Endometrial microvascular endothelial cells (primary cell): ENCODE data around the gene ELFN2. TPM values are rescaled to one million over a fixed set of nuclear protein-coding genes. Genes with fewer than 3 reads are reported as not detected.

Experiments used
- in situ Hi-C: cut with HindIII; loops from 2 replicates; pipeline ENCODE4 v1.10.0; 2017; ENCODE audit warnings: low sequenced_read_pairs, low pct_unique_long_range_greater_than_20kb; ENCODE audit errors: inconsistent ontology term
- total RNA-seq: library from RNA; depleted of rRNA; stranded (reverse); fragments of >200 nt; gene quantifications from one replicate; pipeline ENCODE4 v1.2.3, GENCODE V29; 2015; ENCODE audit errors: inconsistent ontology term

Gene ELFN2
- total RNA-seq, 1 donor from 2014 or later: 4.3 TPM

DNA sequence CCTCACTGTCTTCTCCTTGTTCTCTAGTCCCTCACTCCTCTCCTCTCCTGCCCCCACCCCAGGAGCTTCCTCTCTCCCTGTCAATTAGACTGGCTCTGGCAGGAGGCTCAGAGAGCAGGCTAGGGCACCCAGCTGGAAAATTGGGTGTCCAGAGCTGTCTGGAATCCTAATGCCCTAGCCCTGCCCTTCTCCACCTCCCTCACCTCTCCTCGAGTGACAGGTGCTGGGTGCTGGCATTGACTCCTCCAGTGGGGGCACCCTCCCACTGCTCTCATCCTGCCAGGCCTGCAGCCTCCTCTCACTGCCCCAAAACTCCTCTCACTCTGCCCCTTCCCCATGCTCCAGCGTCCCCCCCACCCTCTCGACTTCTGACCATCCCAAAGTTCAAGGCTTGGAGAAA, 76.0 kb downstream of the ELFN2 start:
- in situ Hi-C loops: no loop called here

DNA sequence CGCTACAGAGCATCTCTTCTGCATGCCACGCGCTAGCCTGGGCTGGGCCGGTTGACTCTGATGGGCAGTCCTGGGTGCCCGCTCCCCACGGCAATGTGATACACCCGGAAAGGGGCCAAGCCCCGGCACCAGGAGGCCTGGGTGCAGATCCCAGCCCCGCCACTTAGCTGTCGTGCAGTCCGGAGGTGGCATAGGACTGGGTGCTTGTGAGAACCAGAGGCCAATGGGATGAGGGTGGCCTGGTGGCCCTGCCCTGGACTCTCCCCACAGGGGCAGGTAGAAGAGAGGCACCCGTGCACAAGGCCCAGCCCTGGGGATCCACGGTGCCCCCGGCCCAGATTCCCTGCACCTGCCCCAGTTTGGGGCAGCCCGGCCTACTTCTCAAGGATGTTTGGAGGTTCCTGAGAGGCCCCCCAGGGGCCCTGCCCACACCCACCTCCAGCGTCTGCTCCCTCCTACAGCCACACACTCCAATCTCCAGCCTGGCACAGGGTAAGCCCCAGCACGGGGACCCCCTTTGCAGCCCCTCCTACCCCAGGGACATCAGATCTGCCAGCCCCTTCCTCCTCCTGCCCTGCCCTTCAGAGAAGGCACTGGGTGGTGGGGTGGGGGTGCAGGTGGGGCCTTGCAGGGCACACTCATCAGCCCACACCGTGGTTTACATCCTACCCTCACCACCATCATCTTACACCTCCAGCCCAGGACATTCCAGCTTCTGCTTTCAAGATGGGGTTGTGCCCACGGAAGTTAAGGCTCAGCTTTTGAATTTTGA, 78.0 kb downstream of the ELFN2 start:
- in situ Hi-C loops: no loop called here

DNA sequence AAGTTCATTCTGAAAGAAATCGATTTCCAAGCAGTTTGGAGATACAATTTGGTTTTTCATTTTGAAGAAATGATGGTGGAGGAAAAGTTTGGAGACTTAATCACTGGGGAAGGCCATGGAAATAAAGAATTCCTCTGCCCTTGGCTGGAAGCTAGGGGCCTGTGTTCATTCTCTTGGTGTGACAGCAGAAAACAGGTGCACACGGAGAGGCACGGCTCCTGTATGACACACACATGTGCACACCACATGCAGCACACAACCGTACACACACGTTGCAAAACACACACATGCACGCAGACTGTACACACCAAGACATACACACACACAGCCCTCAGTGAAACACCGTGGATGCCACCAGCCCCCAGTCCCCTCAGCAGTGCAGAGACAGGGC, 80.8 kb downstream of the ELFN2 start:
- in situ Hi-C loops: no loop called here

DNA sequence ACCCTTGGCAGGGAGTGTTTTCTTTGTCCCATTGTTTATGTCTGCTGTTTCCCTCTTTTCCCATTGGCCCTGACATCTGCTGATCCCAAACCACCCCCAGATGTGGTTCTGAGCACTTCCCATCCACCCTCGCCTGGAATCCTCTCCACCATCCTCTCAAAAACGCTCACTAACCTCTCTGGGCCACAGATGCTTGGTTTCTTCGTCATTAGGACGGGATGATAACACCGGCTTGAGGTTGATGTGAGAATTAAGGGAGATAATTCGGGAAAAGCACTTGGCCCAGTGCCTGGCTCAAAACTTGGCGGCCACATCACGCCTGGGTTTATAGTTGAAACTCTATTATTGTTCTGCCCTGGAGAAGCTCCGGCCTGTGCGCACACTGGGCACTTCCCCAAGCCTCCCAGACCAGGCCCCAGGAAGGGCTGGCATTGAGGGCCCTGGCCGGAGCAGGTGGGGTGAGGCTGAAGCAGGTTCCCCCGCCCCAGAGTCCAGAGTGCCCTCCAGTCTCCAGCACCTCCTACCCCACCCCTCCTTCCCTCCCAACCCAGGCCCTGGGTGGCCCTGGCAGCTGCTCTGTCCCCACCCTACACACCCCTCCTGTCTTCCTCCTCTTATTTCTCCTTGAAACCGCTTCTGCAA, 81.3 kb downstream of the ELFN2 start:
- in situ Hi-C loops: no loop called here

DNA sequence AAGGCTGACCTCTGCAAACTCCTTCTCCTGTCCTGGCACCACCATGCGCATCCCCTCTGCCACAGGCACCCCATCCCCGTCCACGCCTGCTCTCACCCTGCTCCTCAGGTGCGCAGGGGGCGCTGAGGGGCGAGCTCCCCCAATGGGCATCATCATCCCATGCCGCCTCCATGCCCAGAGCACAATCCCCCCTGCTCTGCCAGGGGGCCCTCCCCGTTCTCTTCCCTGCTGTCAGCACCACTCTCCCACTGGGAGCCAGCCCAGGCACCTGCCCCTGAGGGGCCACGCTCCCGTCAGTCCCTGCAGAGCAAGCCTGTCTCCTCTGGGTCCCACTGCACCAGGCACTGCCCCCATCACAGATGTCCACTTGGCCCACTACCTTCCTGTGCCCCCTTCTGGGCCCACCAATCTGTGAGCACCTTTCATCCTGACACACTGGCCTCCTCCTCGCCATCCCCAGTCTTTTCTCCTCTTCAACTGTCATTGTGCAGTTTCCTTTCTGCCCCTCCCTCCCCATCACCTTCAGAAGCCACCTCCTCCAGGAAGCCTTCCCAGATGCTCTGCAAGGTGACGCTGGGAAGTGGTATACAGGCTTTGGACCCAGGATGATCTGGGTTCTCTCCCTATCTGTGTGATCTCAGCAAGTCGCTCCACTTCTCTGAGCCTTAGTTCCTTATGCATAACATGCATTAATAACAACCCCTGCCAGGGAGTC, 82.4 kb downstream of the ELFN2 start:
- in situ Hi-C loops: no loop called here

DNA sequence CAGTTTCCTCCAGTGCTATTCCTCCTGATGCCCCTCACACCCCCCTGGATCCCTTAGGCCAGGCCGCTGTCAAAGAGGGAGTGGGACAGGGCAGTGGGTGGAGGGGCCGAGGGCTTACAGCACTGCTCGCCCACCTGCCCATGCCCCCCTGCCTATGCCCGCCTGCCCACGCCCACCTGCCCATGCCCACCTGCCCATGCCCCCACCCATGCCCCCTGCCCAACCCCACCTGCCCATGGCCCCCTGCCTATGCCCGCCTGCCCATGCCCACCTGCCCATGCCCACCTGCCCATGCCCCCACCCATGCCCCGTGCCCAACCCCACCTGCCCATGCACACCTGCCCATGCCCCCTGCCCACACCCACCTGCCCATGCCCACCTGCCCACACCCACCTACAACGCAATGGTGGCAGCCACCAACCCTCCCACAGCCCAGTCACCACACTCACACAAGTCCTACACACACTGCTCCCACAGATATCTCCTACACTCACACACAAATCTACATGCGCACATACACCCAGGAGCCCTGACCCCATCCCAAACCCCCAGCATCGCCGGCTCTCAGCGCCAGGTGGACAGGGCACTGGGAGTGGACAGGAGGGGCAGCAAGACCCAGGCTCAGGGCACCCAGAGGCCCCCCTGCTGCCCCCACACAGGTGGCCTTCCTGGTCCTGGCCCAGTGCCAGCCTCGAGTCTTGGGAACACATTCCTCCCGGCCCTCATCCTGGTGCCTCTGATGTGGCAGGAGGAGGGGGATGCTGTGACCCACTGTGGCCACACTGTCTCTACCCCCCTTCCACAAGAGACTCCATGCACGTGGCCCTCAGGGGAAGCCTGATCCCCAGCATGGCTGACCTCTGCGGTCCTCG, 83.2 kb downstream of the ELFN2 start:
- in situ Hi-C loops: no loop called here

DNA sequence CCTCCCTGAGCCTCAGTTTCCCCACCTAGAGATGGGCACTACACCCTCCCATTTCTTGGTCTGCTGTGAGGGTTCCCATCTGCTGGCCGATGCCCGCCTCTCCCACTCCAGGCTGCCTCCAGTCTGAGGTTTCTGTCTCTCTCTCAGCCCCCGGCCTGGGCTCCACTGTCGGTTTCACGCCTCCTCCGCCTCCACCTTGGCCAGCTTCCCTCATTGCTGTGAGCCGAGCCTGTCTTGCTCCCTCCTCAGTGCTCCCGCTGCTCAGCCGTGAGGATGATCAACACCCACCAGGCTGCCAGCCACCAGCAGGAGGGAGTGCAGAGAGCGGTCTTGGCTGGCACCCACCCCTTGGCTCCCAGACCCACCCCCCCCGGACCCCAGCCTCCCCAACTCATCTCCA, 83.9 kb downstream of the ELFN2 start:
- in situ Hi-C loops: no loop called here

DNA sequence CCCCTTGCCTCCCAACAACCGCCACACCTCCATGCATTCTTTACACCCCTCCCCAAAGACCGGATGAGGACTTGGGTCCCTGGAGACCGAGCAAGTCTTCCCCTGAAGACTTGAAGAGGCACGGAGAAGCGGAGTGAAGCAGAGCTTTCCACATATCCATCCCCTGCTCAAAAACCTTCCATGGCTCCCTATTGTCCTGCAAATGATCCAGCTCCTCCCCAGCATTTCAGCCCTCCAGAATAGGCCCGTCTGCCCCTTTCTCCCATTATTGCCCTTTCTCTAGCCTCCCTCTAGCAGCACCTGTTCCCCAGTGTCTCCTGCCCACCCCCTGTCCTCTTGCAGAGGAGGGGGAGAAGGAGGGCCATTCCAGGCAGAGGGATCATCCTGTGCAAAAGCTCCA, 85.2 kb downstream of the ELFN2 start:
- in situ Hi-C loops: no loop called here

DNA sequence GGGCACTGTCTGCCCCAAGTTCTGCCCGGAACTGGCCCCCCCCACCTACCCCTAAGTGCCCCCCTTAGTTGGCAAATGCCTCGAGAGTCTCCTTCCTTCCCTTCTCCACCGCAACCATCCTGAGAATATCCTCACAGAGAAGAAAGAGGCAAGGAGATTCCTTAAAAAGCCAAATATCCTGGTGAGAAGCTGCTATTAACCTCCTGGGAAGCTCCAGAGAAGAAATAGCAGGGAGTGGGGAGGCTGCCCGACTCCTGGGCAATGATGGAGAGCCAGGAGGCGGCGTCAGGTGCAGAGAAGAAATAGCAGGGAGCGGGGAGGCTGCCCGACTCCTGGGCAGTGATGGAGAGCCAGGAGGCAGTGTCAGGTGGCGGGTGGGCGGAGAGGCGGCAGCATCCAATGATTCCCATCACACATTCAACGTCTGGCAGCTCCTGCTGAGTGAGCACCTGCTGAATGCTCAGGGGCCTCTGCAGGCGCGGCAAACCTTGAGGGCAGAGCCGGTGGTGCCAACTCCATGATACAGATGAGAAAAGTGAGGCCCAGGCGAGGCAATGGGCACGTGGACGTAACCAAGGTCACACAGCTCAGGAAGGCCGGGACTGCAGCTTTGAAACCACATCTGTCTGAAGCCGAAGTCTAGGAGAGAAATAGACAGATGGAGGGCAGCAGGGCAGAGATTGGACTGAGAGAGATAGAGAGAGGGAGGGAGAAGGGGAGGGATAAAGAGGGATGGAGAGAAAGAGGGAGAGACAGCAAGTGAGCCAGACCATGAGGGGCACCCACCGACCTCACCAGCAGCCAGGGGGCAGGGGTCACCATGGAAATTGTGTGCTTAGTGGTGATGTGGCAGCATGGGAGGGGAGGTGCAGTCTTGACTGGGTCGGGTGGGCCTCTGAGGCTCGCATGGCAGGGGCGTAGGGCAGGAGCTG, 86.7 kb downstream of the ELFN2 start:
- in situ Hi-C loops: no loop called here

DNA sequence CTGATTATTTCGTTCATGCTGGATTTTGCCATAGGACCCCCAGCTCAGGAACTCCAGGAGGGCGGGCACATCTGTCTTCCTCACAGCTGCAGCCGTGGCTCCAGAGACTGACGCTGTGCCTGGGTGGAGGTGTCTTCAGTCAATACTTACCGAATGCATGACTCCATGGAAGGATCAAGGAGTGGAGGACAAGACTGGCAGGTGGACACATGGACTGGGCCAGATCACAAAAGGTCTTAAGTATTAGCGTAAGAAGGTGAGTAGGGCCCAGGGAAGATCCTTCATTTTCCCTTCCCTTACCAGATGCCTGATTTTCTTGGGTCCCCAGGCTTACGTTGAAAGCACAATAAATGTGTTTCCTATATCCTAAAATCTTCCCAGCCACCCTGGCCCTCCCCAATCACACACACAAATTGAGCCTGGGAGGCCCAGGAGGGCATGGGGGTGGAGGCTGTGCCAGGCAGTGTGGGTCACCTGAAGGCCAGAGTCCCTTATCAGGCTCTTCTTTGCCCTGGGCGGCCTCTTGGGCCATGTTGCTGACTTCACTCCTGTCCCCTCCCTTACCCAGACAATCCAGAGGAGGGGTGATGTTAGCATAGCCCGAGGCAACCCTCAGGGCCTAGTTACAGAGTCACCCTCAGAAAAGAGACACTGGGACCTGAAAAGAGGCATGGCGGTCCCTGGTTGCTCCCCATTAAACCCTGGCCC, 88.6 kb downstream of the ELFN2 start:
- in situ Hi-C loops: no loop called here

DNA sequence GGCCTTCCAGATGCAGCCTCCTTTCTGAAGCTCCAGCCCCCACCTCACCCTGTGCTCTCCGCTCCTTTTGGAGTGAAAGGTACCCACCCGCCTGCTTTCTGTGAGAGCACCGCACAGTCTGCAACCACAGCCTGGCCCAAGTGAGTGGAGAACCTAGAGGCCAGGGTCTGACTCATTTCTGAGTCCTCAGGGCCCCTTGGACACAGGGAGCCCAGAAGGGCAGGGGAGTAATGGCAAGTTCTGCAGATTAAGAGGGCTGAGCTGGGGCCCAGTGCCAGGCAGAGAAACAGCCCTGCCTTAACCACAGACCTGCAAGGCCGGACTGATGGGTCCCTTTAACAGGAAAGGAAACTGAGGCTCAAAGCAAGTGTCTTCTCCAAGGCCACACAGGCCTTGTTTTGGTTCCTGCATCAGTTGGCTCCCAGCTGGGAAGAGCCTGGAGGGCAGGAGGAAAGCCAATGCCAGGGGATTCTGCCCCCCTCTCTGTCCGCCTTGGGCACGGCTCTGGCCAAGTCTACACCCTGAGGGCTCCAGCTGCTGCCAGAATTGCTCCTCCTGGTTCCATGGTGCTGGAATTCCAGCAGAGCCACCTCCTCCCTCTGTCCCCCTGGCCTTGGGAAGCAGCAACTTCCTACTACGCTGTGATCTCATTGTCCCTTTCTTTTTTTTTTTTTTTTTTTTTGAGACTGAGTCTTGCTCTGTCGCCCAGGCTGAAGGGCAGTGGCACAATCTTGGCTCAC, 89.9 kb downstream of the ELFN2 start:
- in situ Hi-C loops: no loop called here

DNA sequence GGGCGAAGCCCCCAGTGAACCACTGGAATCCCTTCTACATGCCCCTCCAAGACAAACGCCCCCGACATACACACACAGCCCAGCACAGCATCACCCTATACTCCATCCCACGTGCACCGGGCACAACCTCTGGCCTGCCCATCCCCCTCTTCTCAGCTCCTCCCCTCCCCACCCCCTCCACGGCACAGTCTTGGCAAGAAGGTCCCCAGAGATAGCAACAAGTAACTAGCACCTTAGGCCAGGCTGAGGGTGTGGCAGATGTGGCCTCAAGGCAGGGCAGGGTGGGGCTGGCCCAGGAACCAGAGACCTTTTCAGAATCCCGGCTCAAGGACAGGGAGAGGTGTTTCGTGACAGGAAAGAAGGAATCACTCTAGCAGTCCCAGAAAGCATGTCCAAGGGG, 90.7 kb downstream of the ELFN2 start:
- in situ Hi-C loops: no loop called here

DNA sequence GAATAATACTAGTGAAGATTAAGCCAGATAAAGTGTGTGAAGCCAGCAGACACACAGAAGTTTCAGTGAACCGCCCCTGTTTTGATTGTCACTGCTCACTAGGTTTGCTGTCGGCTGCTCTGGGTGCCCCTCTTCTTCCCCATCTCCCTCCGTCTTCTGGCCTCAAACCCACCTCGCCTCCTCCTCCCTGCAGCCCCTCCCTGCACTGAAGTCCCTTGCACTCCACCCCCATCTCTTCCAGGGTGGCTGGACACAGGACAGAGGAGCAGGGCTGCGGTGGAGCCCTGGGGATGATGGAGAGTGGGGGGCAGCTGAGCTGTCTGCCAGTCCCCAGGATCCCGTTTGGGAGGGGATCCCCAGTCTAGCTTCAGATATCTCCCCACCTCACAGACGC, 91.5 kb downstream of the ELFN2 start:
- in situ Hi-C loops: no loop called here

DNA sequence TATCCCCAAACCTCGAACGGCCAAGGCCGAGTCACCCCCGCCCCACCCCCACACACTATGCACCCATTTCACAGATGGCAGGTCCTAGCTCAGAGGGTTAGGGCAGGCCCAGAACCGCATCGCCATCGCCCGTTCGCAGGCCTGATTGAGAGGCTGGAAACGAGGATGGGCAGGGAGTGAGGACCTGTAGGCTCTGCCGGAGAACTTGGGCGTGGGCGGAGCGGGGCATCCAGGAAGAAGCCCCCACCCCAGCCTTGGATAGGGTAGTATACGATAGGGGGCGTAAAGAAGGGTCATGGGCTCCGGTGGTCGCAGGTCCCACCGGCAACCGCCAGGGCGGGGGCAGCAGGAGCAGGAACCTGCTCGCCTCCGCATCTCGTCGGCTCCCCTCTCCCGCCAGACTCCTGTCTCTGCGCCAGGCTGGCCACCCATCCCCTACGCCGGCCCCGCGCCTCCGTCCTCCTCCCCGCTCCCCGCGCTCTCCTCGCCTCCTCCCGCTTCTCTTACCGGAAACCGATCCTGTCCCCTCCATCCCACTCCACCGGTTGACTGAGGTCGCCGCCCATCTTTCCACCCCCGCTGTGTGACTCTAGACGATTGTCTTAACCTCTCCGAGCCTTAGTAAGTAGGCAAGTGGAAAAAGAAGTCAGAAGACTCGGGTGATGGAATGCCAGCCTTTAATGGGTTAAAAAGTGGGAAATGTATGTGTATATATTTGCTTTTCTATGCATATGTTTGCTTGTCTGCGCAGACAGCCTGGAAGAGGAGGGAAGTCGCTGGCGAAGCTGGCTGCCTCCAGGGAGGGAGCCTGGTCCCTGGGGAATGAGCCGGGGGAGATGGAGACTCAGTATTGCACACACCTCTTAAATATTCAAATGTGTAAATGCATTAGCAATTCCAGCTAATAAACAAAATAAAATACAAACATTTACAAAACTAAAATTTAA, 92.1 kb downstream of the ELFN2 start:
- in situ Hi-C loops: no loop called here

DNA sequence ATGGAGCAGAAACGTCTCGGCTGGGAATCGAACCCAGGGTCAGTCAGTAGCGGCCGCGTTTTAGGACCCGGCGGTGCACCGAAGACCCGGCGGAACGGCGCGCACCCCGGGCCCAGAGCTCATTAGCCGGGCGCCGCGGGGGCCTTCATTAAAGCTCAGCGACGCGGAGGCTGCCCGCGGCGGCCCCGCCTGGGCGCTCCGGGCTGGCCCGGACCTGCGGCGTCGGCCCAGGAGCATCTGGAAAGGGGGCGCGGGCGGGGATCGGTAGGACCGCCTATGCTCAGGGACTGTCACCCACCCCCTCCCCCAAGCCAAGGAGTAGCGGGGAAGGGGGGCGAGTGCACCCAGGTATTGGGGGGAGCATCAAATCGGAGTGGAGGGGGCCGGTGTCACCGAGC, 92.8 kb downstream of the ELFN2 start:
- in situ Hi-C loops: no loop called here
